Measurements from ENCODE around the gene MYH9.

- TF ChIP-seq CTCF (IDR thresholded peaks at IDR 0.05) (no peak), POLR2A (IDR thresholded peaks at IDR 0.05) (no peak), POLR2AphosphoS5 (IDR thresholded peaks at IDR 0.05) (no peak), EP300 (IDR thresholded peaks at IDR 0.05) (no peak)
Observed at GRCh38 chr22:36395055-36395849, 7.5 kb upstream of the MYH9 start.
